Urinary bladder (tissue), 2 donors: Measurements from ENCODE around the gene STARD10. TPM values are rescaled to one million over a fixed set of nuclear protein-coding genes. Genes with fewer than 3 reads are reported as not detected.

ENCODE experiments used
- polyA plus RNA-seq: library from polyadenylated mRNA; stranded (reverse); fragments of 200-250 nt; gene quantifications from one replicate; pipeline ENCODE4 v1.2.3, GENCODE V29; 2013
- small RNA-seq: library from RNA; depleted of rRNA; stranded (forward); fragments of <200 nt; gene quantifications from one replicate; pipeline ENCODE3, GENCODE V24; 2014
- total RNA-seq: library from RNA; depleted of rRNA; stranded (reverse); fragments of >200 nt; gene quantifications from one replicate; pipeline ENCODE4 v1.2.3, GENCODE V29; 2014
- donor health status: healthy.

The STARD10 gene
- total and polyA plus RNA-seq, 2 donors: 16.3 to 33.5 TPM

Small RNA genes within 50 kb of the gene (small RNA-seq; reads per million reads assigned to genes)
- gene MIR4692 (not detected), gene RF00019 (not detected)

Other genes starting within 250 kb of the STARD10 start
- gene PDE2A, start 119.6 kb downstream of the STARD10 start, total RNA-seq: 18.6 TPM
- gene PDE2A, start 119.6 kb downstream of the STARD10 start, polyA plus RNA-seq: 56.1 TPM
- gene ARAP1, start 41.6 kb downstream of the STARD10 start, total RNA-seq: 88.6 TPM
- gene ARAP1, start 41.6 kb downstream of the STARD10 start, polyA plus RNA-seq: 66.5 TPM
- gene ATG16L2, start 20.4 kb upstream of the STARD10 start, total RNA-seq: 17.2 TPM
- gene ATG16L2, start 20.4 kb upstream of the STARD10 start, polyA plus RNA-seq: 22.3 TPM